ENCODE data around the gene CD27. TPM values are rescaled to one million over a fixed set of nuclear protein-coding genes. Genes with fewer than 3 reads are reported as not detected.
"Not testable (repeated sequence)": the region's sequence is repeated elsewhere in the genome, so short reads cannot be mapped to it uniquely, and the experiment has no call there.

The CD27 gene
- total and polyA plus RNA-seq, 9 of the 15 experiments (the other 6 are each of a cell fraction or from before 2014, with no cell fraction given) = 0.24 TPM; not detected in 8

GRCh38 chr12:6426882-6427671, 17.7 kb upstream of the CD27 start:
- CTCF ChIA-PET (ENCODE audit: low intra/inter-chr PET ratio) = no interaction called here
- Histone ChIP-seq H3K36me3 (ENCODE audit: control insufficient read depth, insufficient read depth, low read length) (no peaks in the 10 kb centered on the region), H3K27ac (ENCODE audit: extremely low read depth, low read depth, low read length) (no peak overlapping the region), H3K4me1 (replicated peaks in 1 of 2; ENCODE audit: control insufficient read depth in 2 of 2, insufficient read depth in 2 of 2, low read length in 2 of 2) (peaks cover 12 to 20% of the 10 kb centered on the region in 2 experiments; a peak in 4 of 5 replicates), H2AFZ (ENCODE audit: low read depth, low read length) (no peak overlapping the region), H3K9me1 (ENCODE audit: control insufficient read depth, insufficient read depth, low read length) (no peaks in the 10 kb centered on the region), H3K79me2 (ENCODE audit: control insufficient read depth, insufficient read depth, low read length) (no peaks in the 10 kb centered on the region), H4K20me1 (replicated peaks; ENCODE audit: control insufficient read depth, insufficient read depth, low read length) (no peaks in the 10 kb centered on the region), H3K4me2 (ENCODE audit: insufficient read depth, low read length) (no peak overlapping the region), H3K4me3 (no peak overlapping the region), H3K9ac (ENCODE audit: insufficient read depth in 1 of 2, low read depth in 2 of 2, low read length in 2 of 2) (no peak overlapping the region), H3K27me3 (ENCODE audit: control insufficient read depth in 2 of 2, insufficient read depth in 2 of 2, low read length in 2 of 2) (no peaks in the 10 kb centered on the region), H3K9me3 (replicated peaks; ENCODE audit: control insufficient read depth, insufficient read depth, low read depth, low read length) (no peaks in the 10 kb centered on the region)
- in situ Hi-C loops (cut with MboI) = no loop called here
- POLR2A ChIA-PET = interaction anchor here (0.6 kb wide), 1 partner anchor 105 kb away, joined by 4 read pairs; no protein-coding TSS in a partner anchor
- 47% methylated on average over 9 of the region's 14 CpGs for WGBS (ENCODE audit: insufficient coverage, low coverage, missing lambda C conversion rate)
- BruUV-seq (replicated peaks) = no TSS peak
- DNase-seq (ENCODE audit: extremely low read depth in 1 of 4, low spot score in 3 of 4) (peak in 1 of 4 experiments; percentile 12), ATAC-seq (no peak), FAIRE-seq (no peak)
- intact Hi-C loops (cut with micrococcal nuclease) = no loop called here
- TF ChIP-seq RBBP5 (IDR thresholded peaks at IDR 0.05; ENCODE audit: borderline replicate concordance, insufficient read depth, low read length, poor library complexity, severe bottlenecking) (no peak), EGR1 (conservative IDR thresholded peaks at IDR 0.05) (peak; percentile 67), FOXP1 (CRISPR knock-in tag; IDR thresholded peaks at IDR 0.05) (no peak), MYNN (IDR thresholded peaks at IDR 0.05) (peak; percentile 89; the same call in 1 of the 2 replicates), MYNN (CRISPR knock-in tag; IDR thresholded peaks at IDR 0.05) (no peak), RFX1 (IDR thresholded peaks at IDR 0.05) (peak; percentile 74), CGGBP1 (CRISPR knock-in tag; IDR thresholded peaks at IDR 0.05) (no peak)

- 67% methylated on average over 10 of the region's 10 CpGs for WGBS (ENCODE audit: insufficient coverage, low coverage, missing lambda C conversion rate)
- H2AFZ ChIP-seq (ENCODE audit: low read depth, low read length); intact Hi-C loops (cut with micrococcal nuclease); ATAC-seq; H3K36me3 ChIP-seq (ENCODE audit: control insufficient read depth, insufficient read depth, low read length); H3K79me2 ChIP-seq (ENCODE audit: control insufficient read depth, insufficient read depth, low read length); H4K20me1 ChIP-seq (replicated peaks; ENCODE audit: control insufficient read depth, insufficient read depth, low read length); H3K27ac ChIP-seq (ENCODE audit: extremely low read depth, low read depth, low read length); H3K9me1 ChIP-seq (ENCODE audit: control insufficient read depth, insufficient read depth, low read length); H3K9ac ChIP-seq (ENCODE audit: insufficient read depth in 1 of 2, low read depth in 2 of 2, low read length in 2 of 2); H3K4me2 ChIP-seq (ENCODE audit: insufficient read depth, low read length); POLR2A ChIA-PET; FAIRE-seq; BruUV-seq (replicated peaks); DNase-seq (ENCODE audit: extremely low read depth in 1 of 4, low spot score in 3 of 4); in situ Hi-C loops (cut with MboI); CTCF ChIA-PET (ENCODE audit: low intra/inter-chr PET ratio); H3K9me3 ChIP-seq (replicated peaks; ENCODE audit: control insufficient read depth, insufficient read depth, low read depth, low read length); H3K27me3 ChIP-seq (ENCODE audit: control insufficient read depth in 2 of 2, insufficient read depth in 2 of 2, low read length in 2 of 2); H3K4me3 ChIP-seq: not testable (repeated sequence)
- peaks cover 12 to 20% of the 10 kb centered on the region in 2 experiments; a peak in 4 of 5 replicates for H3K4me1 ChIP-seq (replicated peaks in 1 of 2; ENCODE audit: control insufficient read depth in 2 of 2, insufficient read depth in 2 of 2, low read length in 2 of 2)
These were observed 17.0 kb upstream of the CD27 start for GRCh38 chr12:6427796-6428195.

Measured in K562 (cell line).